ENCODE measurements around the gene SLC20A1.

Gene SLC20A1

GRCh38 chr2:112709703-112710102 lies 64.0 kb downstream of the SLC20A1 start:
- no peak for DNase-seq

DNA sequence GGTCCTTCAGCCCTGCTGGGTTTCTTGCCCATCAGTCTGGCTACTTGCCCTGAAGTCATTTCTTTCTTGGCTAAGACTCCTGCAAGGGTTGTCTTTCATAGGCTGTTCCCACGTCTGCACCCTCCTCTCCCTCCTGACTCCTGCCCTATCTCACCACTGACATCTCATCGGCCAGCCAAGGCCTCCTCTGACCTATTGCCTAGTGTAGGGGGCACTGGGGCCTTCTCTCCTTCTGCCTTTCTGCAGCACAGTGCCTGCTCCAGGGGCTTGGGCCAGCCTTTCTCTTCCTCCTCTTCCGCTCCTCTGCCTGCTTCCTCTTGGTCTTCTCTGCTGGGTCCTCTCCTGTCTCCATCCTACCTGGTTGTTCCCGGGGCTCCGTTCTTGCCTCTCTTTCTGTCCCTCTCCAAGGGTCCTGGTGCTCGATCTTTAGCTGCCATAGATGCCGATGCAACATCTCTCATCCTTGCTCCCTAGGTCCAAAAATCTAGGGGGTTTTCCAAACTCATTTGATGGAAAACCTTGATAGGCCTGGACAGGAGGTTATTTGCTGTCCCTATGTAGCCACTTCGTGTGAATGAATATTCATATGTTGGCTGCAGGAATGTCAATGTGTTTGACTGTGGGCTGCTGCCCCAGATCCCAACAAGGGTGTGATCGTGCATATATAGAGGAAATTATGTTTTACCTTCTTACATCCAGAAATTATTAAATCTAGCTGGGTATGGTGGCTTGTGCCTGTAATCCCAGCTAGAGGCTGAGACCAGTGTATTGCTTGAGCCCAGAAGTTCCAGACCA lies 65.4 kb downstream of the SLC20A1 start:
- no peak for DNase-seq

DNA sequence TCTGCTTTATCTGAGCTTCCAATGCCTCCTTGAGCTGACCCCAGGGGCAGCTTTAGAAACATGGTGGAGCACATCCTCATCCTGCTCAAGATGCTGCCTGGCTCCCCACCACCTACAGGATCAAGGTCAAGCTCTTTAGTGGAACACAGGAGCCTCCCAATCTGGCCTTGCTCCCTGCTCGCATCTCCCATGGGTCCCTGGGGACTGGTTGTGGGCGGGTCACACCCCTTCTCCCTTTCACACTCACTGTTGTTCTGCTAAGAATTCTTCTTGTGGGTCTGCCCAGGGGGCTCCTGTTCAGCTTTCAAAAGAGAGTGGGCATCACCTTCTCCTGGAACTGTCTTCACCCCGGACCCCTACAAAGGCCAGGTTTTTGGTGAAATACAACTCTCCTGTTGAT lies 66.7 kb downstream of the SLC20A1 start:
- DNase-seq, result no peak

DNA sequence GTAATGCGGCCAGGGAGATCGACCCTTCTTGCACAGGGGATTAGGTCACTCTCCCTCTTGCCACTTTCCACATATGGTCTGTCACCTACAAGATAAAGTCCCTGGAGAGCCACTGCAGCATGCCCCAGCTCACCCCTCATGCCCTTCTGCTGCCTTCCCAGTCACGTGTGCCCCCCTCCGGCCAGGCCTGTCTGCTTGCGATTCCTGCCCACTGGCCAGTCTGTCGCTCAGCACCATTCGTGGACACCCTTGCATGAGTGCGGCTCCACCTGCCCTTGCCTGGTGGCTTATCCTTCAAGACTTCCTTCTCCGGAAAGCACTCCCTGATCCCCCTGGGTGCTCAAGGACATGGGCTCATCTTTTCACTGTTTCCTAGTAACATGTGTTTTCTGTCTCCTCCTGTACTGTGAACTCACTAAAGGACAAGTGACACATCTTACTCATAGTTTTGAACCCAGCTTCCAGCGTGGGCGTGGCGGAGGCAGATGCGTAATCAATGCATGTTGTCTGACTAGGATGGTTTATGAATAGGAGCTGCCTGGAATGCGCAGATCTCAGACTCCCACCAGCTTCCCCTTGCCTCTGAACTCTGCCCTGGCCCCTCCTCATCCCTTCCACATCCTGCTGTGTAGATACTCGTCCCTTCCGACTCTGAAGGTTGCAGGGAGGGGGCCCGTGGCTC lies 67.3 kb downstream of the SLC20A1 start:
- no peak for DNase-seq

All from C1 segment of cervical spinal cord (tissue), 14 donors.